PC-3 (cell line): ENCODE data around the gene TMEM213.

ENCODE experiments used
- EZH2 ChIP-seq: fragments of 300-600 bp; sonication (generic); IDR thresholded peaks from one replicate; pipeline ENCODE4 v1.6.1; 2017; ENCODE audit warnings: antibody characterized with exemption, mild to moderate bottlenecking, low read length; ENCODE audit not compliant: unreplicated experiment
- EZH2phosphoT487 ChIP-seq: fragments of 300-600 bp; sonication (generic); IDR thresholded peaks from 2 replicates; pipeline ENCODE4 v1.6.1; 2018; ENCODE audit warnings: mild to moderate bottlenecking, antibody characterized with exemption, low read length, borderline replicate concordance
- TF ChIP-seq, protein P1 (sequence below): fragments of 300-600 bp; sonication (generic); conservative IDR thresholded peaks from 2 replicates; pipeline ENCODE4 v1.5.1; 2017; ENCODE audit warnings: antibody characterized with exemption, low read depth, mild to moderate bottlenecking, low read length

GRCh38 chr7:138814816-138815332 is 17.1 kb downstream of the TMEM213 start:
- TF ChIP-seq, protein P1, sequence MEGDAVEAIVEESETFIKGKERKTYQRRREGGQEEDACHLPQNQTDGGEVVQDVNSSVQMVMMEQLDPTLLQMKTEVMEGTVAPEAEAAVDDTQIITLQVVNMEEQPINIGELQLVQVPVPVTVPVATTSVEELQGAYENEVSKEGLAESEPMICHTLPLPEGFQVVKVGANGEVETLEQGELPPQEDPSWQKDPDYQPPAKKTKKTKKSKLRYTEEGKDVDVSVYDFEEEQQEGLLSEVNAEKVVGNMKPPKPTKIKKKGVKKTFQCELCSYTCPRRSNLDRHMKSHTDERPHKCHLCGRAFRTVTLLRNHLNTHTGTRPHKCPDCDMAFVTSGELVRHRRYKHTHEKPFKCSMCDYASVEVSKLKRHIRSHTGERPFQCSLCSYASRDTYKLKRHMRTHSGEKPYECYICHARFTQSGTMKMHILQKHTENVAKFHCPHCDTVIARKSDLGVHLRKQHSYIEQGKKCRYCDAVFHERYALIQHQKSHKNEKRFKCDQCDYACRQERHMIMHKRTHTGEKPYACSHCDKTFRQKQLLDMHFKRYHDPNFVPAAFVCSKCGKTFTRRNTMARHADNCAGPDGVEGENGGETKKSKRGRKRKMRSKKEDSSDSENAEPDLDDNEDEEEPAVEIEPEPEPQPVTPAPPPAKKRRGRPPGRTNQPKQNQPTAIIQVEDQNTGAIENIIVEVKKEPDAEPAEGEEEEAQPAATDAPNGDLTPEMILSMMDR: no peak
- TF ChIP-seq EZH2phosphoT487 (no peak), EZH2 (no peak)
